A549 (cell line): ENCODE data around the gene WDR33. TPM values are rescaled to one million over a fixed set of nuclear protein-coding genes. Genes with fewer than 3 reads are reported as not detected.

ENCODE experiments used
- ATAC-seq, 2 experiments: fragments of 200-7000 bp in 1 of 2; fragments of >200 bp in 1 of 2; cut with Nextera tagmentation in 1 of 2; cut with Tn5 transposase in 1 of 2; 3 replicates each; pipeline versions ENCODE4 v1.8.0 to v1.9.1; 2018 to 2020; ENCODE audit warnings: mild to moderate bottlenecking in 1 of 2, moderate library complexity in 1 of 2
- CTCF ChIA-PET: fragments of 300-600 bp; sonication (Branson Sonifier 250); formaldehyde crosslinking; extraction: SDS; loops from one replicate; lab custom pipeline; 2021; ENCODE audit warnings: antibody characterized with exemption, inconsistent platforms; lab: Yijun Ruan, JAX
- POLR2A ChIA-PET: fragments of 350-600 bp; formaldehyde crosslinking; extraction: SDS; loops from one replicate; lab custom pipeline; 2021; ENCODE audit warnings: antibody characterized with exemption, inconsistent platforms; lab: Yijun Ruan, JAX
- DNase-seq, 2 experiments: peaks; one replicate each; pipeline versions ENCODE4 v3.0.0 to v3.0.0-alpha.2; 2011 to 2016; ENCODE audit warnings: low read depth in 1 of 2, low spot score in 1 of 2
- FAIRE-seq: peaks from 2 replicates; lab custom pipeline; 2011; peaks lifted over from hg19 to GRCh38; lab: Jason Lieb, UNC
- H3K27ac ChIP-seq, 2 experiments: fragments of >200 bp; sonication (Bioruptor Twin); formaldehyde crosslinking; 3 replicates each; pipeline ENCODE4 v1.5.1; 2016 to 2017
- H3K4me1 ChIP-seq: fragments of >200 bp; sonication (Bioruptor Twin); formaldehyde crosslinking; 3 replicates; pipeline ENCODE4 v1.6.1; 2016
- H3K4me2 ChIP-seq: fragments of >200 bp; sonication (Bioruptor Twin); formaldehyde crosslinking; 3 replicates; pipeline ENCODE4 v1.6.1; 2016
- H3K4me3 ChIP-seq: fragments of >200 bp; sonication (Bioruptor Twin); formaldehyde crosslinking; 3 replicates; pipeline ENCODE4 v1.5.1; 2016
- H3K9me3 ChIP-seq: fragments of >200 bp; sonication (Bioruptor Twin); formaldehyde crosslinking; 3 replicates; pipeline ENCODE4 v1.6.1; 2016
- BHLHE40 ChIP-seq: IDR thresholded peaks from 2 replicates; pipeline ENCODE4 v1.6.1; 2012; ENCODE audit warnings: low read depth, low read length, inconsistent platforms
- CBX2 ChIP-seq: fragments of 200-600 bp; sonication (generic); IDR thresholded peaks from 2 replicates; pipeline ENCODE4 v1.6.1; 2016; ENCODE audit warnings: low read depth, mild to moderate bottlenecking, borderline replicate concordance
- CBX8 ChIP-seq: fragments of 200-600 bp; sonication (generic); IDR thresholded peaks from 2 replicates; pipeline ENCODE4 v1.6.1; 2016
- CEBPB ChIP-seq, 2 experiments: fragments of >200 bp in 1 of 2; sonication (Bioruptor Twin) in 1 of 2; formaldehyde crosslinking in 1 of 2; IDR thresholded peaks; 2 replicates each; pipeline ENCODE4 v1.6.1; 2012 to 2016
- CHD2 ChIP-seq: fragments of 150-350 bp; IDR thresholded peaks from 2 replicates; pipeline ENCODE4 v1.6.1; 2014; ENCODE audit warnings: low read length; ENCODE audit not compliant: partially characterized antibody
- CHD4 ChIP-seq: fragments of 200-600 bp; sonication (generic); IDR thresholded peaks from 2 replicates; pipeline ENCODE4 v1.6.1; 2016; ENCODE audit warnings: antibody characterized with exemption, mild to moderate bottlenecking, borderline replicate concordance
- CTCF ChIP-seq: fragments of >200 bp; sonication (Bioruptor Twin); formaldehyde crosslinking; IDR thresholded peaks from 3 replicates; pipeline ENCODE4 v1.5.1; 2016
- E2F6 ChIP-seq: IDR thresholded peaks from 2 replicates; pipeline ENCODE4 v1.6.1; 2012; ENCODE audit warnings: low read depth, borderline replicate concordance
- EHF ChIP-seq: fragments of 250-450 bp; sonication (Bioruptor Pico); IDR thresholded peaks from 2 replicates; pipeline ENCODE4 v1.5.0; 2020; ENCODE audit warnings: mild to moderate bottlenecking
- EHMT2 ChIP-seq: fragments of 200-600 bp; sonication (generic); IDR thresholded peaks from 2 replicates; pipeline ENCODE4 v1.6.1; 2016; ENCODE audit warnings: antibody characterized with exemption, low read depth, mild to moderate bottlenecking, moderate library complexity
- FOSL2 ChIP-seq, 2 experiments: fragments of 450-650 bp in 1 of 2; fragments of >200 bp in 1 of 2; sonication (Bioruptor Twin) in 1 of 2; formaldehyde crosslinking; IDR thresholded peaks; 2 replicates each; pipeline versions ENCODE4 v1.5.0 to v1.6.1; 2016 to 2020; ENCODE audit warnings: mild to moderate bottlenecking in 1 of 2, moderate library complexity in 1 of 2
- HDAC2 ChIP-seq: fragments of 200-600 bp; sonication (generic); IDR thresholded peaks from 2 replicates; pipeline ENCODE4 v1.6.1; 2016
- HES2 ChIP-seq: fragments of >200 bp; sonication (Bioruptor Twin); formaldehyde crosslinking; IDR thresholded peaks from 2 replicates; pipeline ENCODE4 v1.6.1; 2016
- HEYL ChIP-seq: fragments of 250-450 bp; sonication (Bioruptor Pico); IDR thresholded peaks from 2 replicates; pipeline ENCODE4 v1.8.0; 2021; ENCODE audit warnings: mild to moderate bottlenecking, moderate library complexity
- KDM5A ChIP-seq: fragments of 200-600 bp; sonication (generic); IDR thresholded peaks from 2 replicates; pipeline ENCODE4 v1.6.1; 2016; ENCODE audit warnings: antibody characterized with exemption, mild to moderate bottlenecking
- MAFK ChIP-seq: fragments of 450-650 bp; IDR thresholded peaks from 2 replicates; pipeline ENCODE4 v1.6.1; 2014; ENCODE audit not compliant: partially characterized antibody
- MAX ChIP-seq: IDR thresholded peaks from 2 replicates; pipeline ENCODE4 v1.6.1; 2012
- MYC ChIP-seq: IDR thresholded peaks from 2 replicates; pipeline ENCODE4 v1.6.1; 2012; ENCODE audit warnings: mild to moderate bottlenecking, inconsistent platforms, low read length, improper control_type of control experiment, borderline replicate concordance
- NFE2L2 ChIP-seq: fragments of 150-350 bp; conservative IDR thresholded peaks from 2 replicates; pipeline ENCODE4 v1.6.1; 2014; ENCODE audit warnings: low read length
- NR3C1 ChIP-seq: fragments of >200 bp; sonication (Bioruptor Twin); formaldehyde crosslinking; IDR thresholded peaks from 3 replicates; pipeline ENCODE4 v1.6.1; 2017
- PBX3 ChIP-seq: IDR thresholded peaks from 2 replicates; pipeline ENCODE4 v1.6.1; 2012
- POLR2A ChIP-seq: IDR thresholded peaks from 2 replicates; pipeline ENCODE4 v1.6.1; 2012; ENCODE audit warnings: mild to moderate bottlenecking, low read length
- POLR2AphosphoS2 ChIP-seq: conservative IDR thresholded peaks from 2 replicates; pipeline ENCODE4 v1.6.1; 2012; ENCODE audit warnings: low read length, improper control_type of control experiment, inconsistent platforms
- RARB ChIP-seq: fragments of 250-450 bp; sonication (Bioruptor Pico); IDR thresholded peaks from 2 replicates; pipeline ENCODE4 v1.8.0; 2021; ENCODE audit warnings: mild to moderate bottlenecking, moderate library complexity
- RCOR1 ChIP-seq: fragments of 150-350 bp; IDR thresholded peaks from 2 replicates; pipeline ENCODE4 v1.6.1; 2014; ENCODE audit warnings: antibody characterized with exemption, low read length, low read depth
- SMC3 ChIP-seq: fragments of >200 bp; sonication (Bioruptor Twin); formaldehyde crosslinking; IDR thresholded peaks from 3 replicates; pipeline ENCODE4 v1.6.1; 2018; ENCODE audit warnings: inconsistent platforms
- SREBF2 ChIP-seq: fragments of 450-650 bp; IDR thresholded peaks from 2 replicates; pipeline ENCODE4 v1.6.1; 2014; ENCODE audit warnings: mild to moderate bottlenecking, moderate library complexity
- TFCP2L1 ChIP-seq: fragments of 250-450 bp; sonication (Bioruptor Pico); IDR thresholded peaks from 2 replicates; pipeline ENCODE4 v1.5.0; 2021; ENCODE audit warnings: mild to moderate bottlenecking
- USF2 ChIP-seq: fragments of 450-650 bp; IDR thresholded peaks from 2 replicates; pipeline ENCODE4 v1.6.1; 2014; ENCODE audit warnings: antibody characterized with exemption
- ZC3H11A ChIP-seq: fragments of 450-650 bp; IDR thresholded peaks from 2 replicates; pipeline ENCODE4 v1.6.1; 2014; ENCODE audit warnings: antibody characterized with exemption, mild to moderate bottlenecking
- WGBS: methylation state at CpG from one replicate; pipeline ENCODE4 v1.1.6; 2017; ENCODE audit errors: missing lambda C conversion rate; 5-methylcytosine and 5-hydroxymethylcytosine counted together
- polyA plus RNA-seq, 4 experiments: library from polyadenylated mRNA; depleted of rRNA in 3 of 4; stranded (reverse); fragments of >200 nt; fragmentation: RNase III in 1 of 4; extraction: RNeasy Plus Mini Kit Qiagen cat#74134 plus additional on column Dnase treatment in 1 of 4; gene quantifications; 2 replicates in 3 of 4; 3 replicates in 1 of 4; pipeline ENCODE4 v1.2.3, GENCODE V29; 2011 to 2017

The WDR33 gene
- polyA plus RNA-seq, 2 of the 4 experiments (the other 2 are of a cell fraction) = 21.3 to 67.1 TPM

- H3K4me1 ChIP-seq = peaks cover 48% of the 10 kb centered on the region
- peak overlapping the region; percentile 87 to 89 for H3K27ac ChIP-seq
- POLR2A ChIA-PET = no interaction called here
- H3K9me3 ChIP-seq = no peaks in the 10 kb centered on the region
- no peak overlapping the region for H3K4me3 ChIP-seq
- TF ChIP-seq KDM5A (no peak), E2F6 (no peak), TFCP2L1 (CRISPR knock-in tag) (no peak), HEYL (CRISPR knock-in tag) (no peak), ZC3H11A (no peak), CHD2 (no peak), HES2 (no peak), EHF (no peak), POLR2AphosphoS2 (no peak), CHD4 (no peak)
- TF ChIP-seq, all 56 proteins: peak for 0
- peak overlapping the region; percentile 80 for H3K4me2 ChIP-seq
- WGBS = 89% methylated on average over 6 of the region's 6 CpGs
- FAIRE-seq (no peak), ATAC-seq (no peak), DNase-seq (no peak)
- CTCF ChIA-PET = interaction anchor here (1.3 to 1.5 kb wide), 2 partner anchors 28 to 37 kb away, joined by 3 read pairs; no protein-coding TSS in a partner anchor
Measured at GRCh38 chr2:127733113-127733815, 77.7 kb downstream of the WDR33 start.

GRCh38 chr2:127726158-127726880 lies 84.7 kb downstream of the WDR33 start:
- no peak for DNase-seq
- TF ChIP-seq HDAC2 (no peak), KDM5A (no peak), NFE2L2 (no peak), BHLHE40 (no peak), POLR2A (no peak), CEBPB (IDR thresholded peaks at IDR 0.05) (no peak), MAFK (no peak), MAX (no peak), HES2 (no peak), MYC (no peak), NR3C1 (no peak), SMC3 (no peak), CBX8 (no peak), RARB (CRISPR knock-in tag) (no peak), USF2 (no peak), ZC3H11A (no peak), CHD2 (no peak), HEYL (CRISPR knock-in tag) (no peak), SREBF2 (no peak)
- CTCF ChIA-PET = no interaction called here
- no peak; a peak in 1 of 6 replicates for ATAC-seq
- FAIRE-seq = no peak
- 89% methylated on average over 6 of the region's 6 CpGs for WGBS
- no peak overlapping the region for H3K4me3 ChIP-seq
- POLR2A ChIA-PET = no interaction called here
- H3K4me2 ChIP-seq = no peak overlapping the region
- H3K27ac ChIP-seq = no peak overlapping the region
- no peaks in the 10 kb centered on the region for H3K9me3 ChIP-seq
- no peaks in the 10 kb centered on the region; the same call in 2 of the 3 replicates for H3K4me1 ChIP-seq

GRCh38 chr2:127722807-127723206 lies 88.2 kb downstream of the WDR33 start:
- POLR2A ChIA-PET = no interaction called here
- CTCF ChIA-PET = no interaction called here
- Histone ChIP-seq H3K27ac (no peak overlapping the region), H3K4me3 (no peak overlapping the region), H3K4me1 (no peaks in the 10 kb centered on the region; the same call in 2 of the 3 replicates), H3K4me2 (no peak overlapping the region), H3K9me3 (no peaks in the 10 kb centered on the region)
- DNase-seq (no peak), ATAC-seq (no peak), FAIRE-seq (no peak)
- WGBS = 90% methylated on average over 3 of the region's 3 CpGs
- TF ChIP-seq RCOR1 (no peak), FOSL2 (IDR thresholded peaks at IDR 0.05) (no peak), FOSL2 (CRISPR knock-in tag; IDR thresholded peaks at IDR 0.05) (no peak), MAX (no peak), PBX3 (no peak), POLR2AphosphoS2 (no peak), CBX2 (no peak), EHMT2 (no peak), SMC3 (no peak), CBX8 (no peak), HDAC2 (no peak), CTCF (no peak)
